ENCODE measurements around the gene PSD4.
"Not testable (repeated sequence)": the region's sequence is repeated elsewhere in the genome, so short reads cannot be mapped to it uniquely, and the experiment has no call there.

The PSD4 gene

GRCh38 chr2:113235347-113236226, 61.8 kb downstream of the PSD4 start:
- WGBS, 2 experiments (ENCODE audit: insufficient coverage in 2 of 2) = 73 to 74% methylated on average over 31 to 36 of the region's 74 CpGs

GRCh38 chr2:113236367-113237159, 62.8 kb downstream of the PSD4 start:
- Histone ChIP-seq H3K4me3 (ENCODE audit: extremely low read depth, insufficient read depth, low read length, poor library complexity, severe bottlenecking) (peak overlapping the region; percentile 39), H3K36me3 (ENCODE audit: control insufficient read depth, insufficient read depth, low read length) (peaks cover 5% of the 10 kb centered on the region), H3K27ac (ENCODE audit: low read depth, low read length, severe bottlenecking) (no peak overlapping the region), H3K9me3 (ENCODE audit: control insufficient read depth, low read length) (no peaks in the 10 kb centered on the region), H3K4me1 (ENCODE audit: control insufficient read depth, insufficient read depth, low read length, poor library complexity, severe bottlenecking) (peaks cover 18% of the 10 kb centered on the region)
- WGBS, 2 experiments (ENCODE audit: insufficient coverage in 2 of 2) = 82 to 88% methylated on average over 32 to 35 of the region's 38 CpGs

More at GRCh38 chr2:113235347-113236226, 61.8 kb downstream of the PSD4 start:
- peak overlapping the region; percentile 39 for H3K4me3 ChIP-seq (ENCODE audit: extremely low read depth, insufficient read depth, low read length, poor library complexity, severe bottlenecking)
- H3K9me3 ChIP-seq (ENCODE audit: control insufficient read depth, low read length); H3K36me3 ChIP-seq (ENCODE audit: control insufficient read depth, insufficient read depth, low read length); H3K27ac ChIP-seq (ENCODE audit: low read depth, low read length, severe bottlenecking); H3K4me1 ChIP-seq (ENCODE audit: control insufficient read depth, insufficient read depth, low read length, poor library complexity, severe bottlenecking): not testable (repeated sequence)

- WGBS, 2 experiments (ENCODE audit: insufficient coverage in 2 of 2) = 90 to 92% methylated on average over 6 to 8 of the region's 9 CpGs
- peaks cover 22% of the 10 kb centered on the region for H3K4me1 ChIP-seq (ENCODE audit: control insufficient read depth, insufficient read depth, low read length, poor library complexity, severe bottlenecking)
- H3K27ac ChIP-seq (ENCODE audit: low read depth, low read length, severe bottlenecking) = no peak overlapping the region
- no peaks in the 10 kb centered on the region for H3K9me3 ChIP-seq (ENCODE audit: control insufficient read depth, low read length)
- H3K36me3 ChIP-seq (ENCODE audit: control insufficient read depth, insufficient read depth, low read length) = peaks cover 5% of the 10 kb centered on the region
- no peak overlapping the region for H3K4me3 ChIP-seq (ENCODE audit: extremely low read depth, insufficient read depth, low read length, poor library complexity, severe bottlenecking)
Observed at GRCh38 chr2:113237604-113238160, 63.9 kb downstream of the PSD4 start.

GRCh38 chr2:113238871-113239839, 65.4 kb downstream of the PSD4 start:
- Histone ChIP-seq H3K27ac (ENCODE audit: low read depth, low read length, severe bottlenecking) (no peak overlapping the region), H3K4me3 (ENCODE audit: extremely low read depth, insufficient read depth, low read length, poor library complexity, severe bottlenecking) (no peak overlapping the region), H3K4me1 (ENCODE audit: control insufficient read depth, insufficient read depth, low read length, poor library complexity, severe bottlenecking) (peaks cover 22% of the 10 kb centered on the region), H3K9me3 (ENCODE audit: control insufficient read depth, low read length) (no peaks in the 10 kb centered on the region), H3K36me3 (ENCODE audit: control insufficient read depth, insufficient read depth, low read length) (peaks cover 5% of the 10 kb centered on the region)
- WGBS, 2 experiments (ENCODE audit: insufficient coverage in 2 of 2) = 98% methylated on average over 6 to 7 of the region's 9 CpGs

GRCh38 chr2:113240150-113240914, 66.6 kb downstream of the PSD4 start:
- WGBS, 2 experiments (ENCODE audit: insufficient coverage in 2 of 2) = 75 to 79% methylated on average over 12 of the region's 15 CpGs
- Histone ChIP-seq H3K4me1 (ENCODE audit: control insufficient read depth, insufficient read depth, low read length, poor library complexity, severe bottlenecking) (peaks cover 22% of the 10 kb centered on the region), H3K36me3 (ENCODE audit: control insufficient read depth, insufficient read depth, low read length) (peaks cover 5% of the 10 kb centered on the region), H3K27ac (ENCODE audit: low read depth, low read length, severe bottlenecking) (peak overlapping the region; percentile 59), H3K9me3 (ENCODE audit: control insufficient read depth, low read length) (no peaks in the 10 kb centered on the region), H3K4me3 (ENCODE audit: extremely low read depth, insufficient read depth, low read length, poor library complexity, severe bottlenecking) (no peak overlapping the region)

- 82 to 86% methylated on average over 14 to 18 of the region's 18 CpGs for WGBS, 2 experiments (ENCODE audit: insufficient coverage in 2 of 2)
- H3K4me1 ChIP-seq (ENCODE audit: control insufficient read depth, insufficient read depth, low read length, poor library complexity, severe bottlenecking) = peaks cover 22% of the 10 kb centered on the region
- no peaks in the 10 kb centered on the region for H3K9me3 ChIP-seq (ENCODE audit: control insufficient read depth, low read length)
- no peak overlapping the region for H3K4me3 ChIP-seq (ENCODE audit: extremely low read depth, insufficient read depth, low read length, poor library complexity, severe bottlenecking)
- H3K36me3 ChIP-seq (ENCODE audit: control insufficient read depth, insufficient read depth, low read length) = peaks cover 5% of the 10 kb centered on the region
- H3K27ac ChIP-seq (ENCODE audit: low read depth, low read length, severe bottlenecking) = peak overlapping the region; percentile 67
Observed at GRCh38 chr2:113240915-113241911, 67.4 kb downstream of the PSD4 start.

- Histone ChIP-seq H3K9me3 (ENCODE audit: control insufficient read depth, low read length) (no peaks in the 10 kb centered on the region), H3K4me1 (ENCODE audit: control insufficient read depth, insufficient read depth, low read length, poor library complexity, severe bottlenecking) (peaks cover 22% of the 10 kb centered on the region), H3K27ac (ENCODE audit: low read depth, low read length, severe bottlenecking) (no peak overlapping the region), H3K36me3 (ENCODE audit: control insufficient read depth, insufficient read depth, low read length) (peaks cover 5% of the 10 kb centered on the region), H3K4me3 (ENCODE audit: extremely low read depth, insufficient read depth, low read length, poor library complexity, severe bottlenecking) (no peak overlapping the region)
- WGBS, 2 experiments (ENCODE audit: insufficient coverage in 2 of 2) = 96 to 100% methylated on average over 1 to 6 of the region's 6 CpGs
Observed at GRCh38 chr2:113242327-113242726, 68.6 kb downstream of the PSD4 start.

- Histone ChIP-seq H3K36me3 (ENCODE audit: control insufficient read depth, insufficient read depth, low read length) (no peaks in the 10 kb centered on the region), H3K27ac (ENCODE audit: low read depth, low read length, severe bottlenecking) (no peak overlapping the region)
- WGBS, 2 experiments (ENCODE audit: insufficient coverage in 2 of 2) = 84 to 86% methylated on average over 3 of the region's 3 CpGs
Observed at GRCh38 chr2:113245276-113245711, 71.5 kb downstream of the PSD4 start.

GRCh38 chr2:113246606-113247005, 72.8 kb downstream of the PSD4 start:
- Histone ChIP-seq H3K9me3 (ENCODE audit: control insufficient read depth, low read length) (no peaks in the 10 kb centered on the region), H3K4me1 (ENCODE audit: control insufficient read depth, insufficient read depth, low read length, poor library complexity, severe bottlenecking) (peaks cover 3% of the 10 kb centered on the region), H3K36me3 (ENCODE audit: control insufficient read depth, insufficient read depth, low read length) (no peaks in the 10 kb centered on the region), H3K4me3 (ENCODE audit: extremely low read depth, insufficient read depth, low read length, poor library complexity, severe bottlenecking) (no peak overlapping the region), H3K27ac (ENCODE audit: low read depth, low read length, severe bottlenecking) (no peak overlapping the region)
- 84 to 90% methylated on average over 13 to 14 of the region's 14 CpGs for WGBS, 2 experiments (ENCODE audit: insufficient coverage in 2 of 2)

More at GRCh38 chr2:113245276-113245711, 71.5 kb downstream of the PSD4 start:
- Histone ChIP-seq H3K4me1 (ENCODE audit: control insufficient read depth, insufficient read depth, low read length, poor library complexity, severe bottlenecking) (peaks cover 15% of the 10 kb centered on the region), H3K4me3 (ENCODE audit: extremely low read depth, insufficient read depth, low read length, poor library complexity, severe bottlenecking) (no peak overlapping the region), H3K9me3 (ENCODE audit: control insufficient read depth, low read length) (no peaks in the 10 kb centered on the region)

Measured in mesodermal cell (in vitro differentiated cells).